ENCODE results near the gene ZNF397. TPM values are rescaled to one million over a fixed set of nuclear protein-coding genes. Genes with fewer than 3 reads are reported as not detected.

The ZNF397 gene
- total RNA-seq, 1 experiment from 2014 or later = 35.3 TPM

GRCh38 chr18:35193316-35193715 is 47.5 kb upstream of the ZNF397 start:
- H2BK15ac ChIP-seq (ENCODE audit: low read depth, low read length) = no peak overlapping the region
- H2BK12ac ChIP-seq (ENCODE audit: insufficient read length, low read depth, low read length) = no peak overlapping the region
- H2AFZ ChIP-seq (ENCODE audit: low read length) = no peak overlapping the region
- no peak overlapping the region for H4K8ac ChIP-seq (replicated peaks; ENCODE audit: insufficient read length, low read depth, low read length)
- H3K4ac ChIP-seq (ENCODE audit: low read depth, low read length) = no peak overlapping the region
- H3K18ac ChIP-seq (ENCODE audit: insufficient read length, low read depth, low read length) = no peak overlapping the region
- no peaks in the 10 kb centered on the region for H3K79me1 ChIP-seq (ENCODE audit: insufficient read depth, low read depth, low read length, poor library complexity, severe bottlenecking)
- Mint-ChIP-seq H3K4me3 (no peak overlapping the region), H3K9me3 (no peaks in the 10 kb centered on the region), H3K27ac (no peak overlapping the region), H3K36me3 (ENCODE audit: insufficient read depth in 1 of 3, low read depth in 3 of 3) (no peaks in the 10 kb centered on the region; a peak in 1 of 7 replicates), H3K27me3 (ENCODE audit: low read depth) (no peaks in the 10 kb centered on the region), H3K4me1 (peaks cover 42 to 51% of the 10 kb centered on the region in 2 experiments)
- H3K9me3 ChIP-seq (ENCODE audit: control insufficient read depth, low read depth, low read length) = no peaks in the 10 kb centered on the region
- no peak for TF ChIP-seq CTCF (conservative IDR thresholded peaks at IDR 0.05)
- H3K9ac ChIP-seq (ENCODE audit: extremely low read depth, insufficient read length, low read length) = no peak overlapping the region
- H3T11ph ChIP-seq (ENCODE audit: low read length) = no peak overlapping the region
- H3K23me2 ChIP-seq (ENCODE audit: insufficient read length, low read depth, low read length, poor library complexity, severe bottlenecking) = peaks cover 4% of the 10 kb centered on the region
- H3K23ac ChIP-seq (ENCODE audit: insufficient read length, low read depth, low read length) = no peak overlapping the region
- no CpG with 5 or more reads among the region's 1 CpG for WGBS (ENCODE audit: extremely low coverage, insufficient read length, low lambda C conversion rate)
- H3K27me3 ChIP-seq (ENCODE audit: insufficient read depth, low read length) = no peaks in the 10 kb centered on the region
- H2BK120ac ChIP-seq (ENCODE audit: low read depth, low read length, poor library complexity, severe bottlenecking) = no peak overlapping the region
- no peak overlapping the region for H3K14ac ChIP-seq (ENCODE audit: insufficient read depth, low read length)
- H3K4me1 ChIP-seq (ENCODE audit: insufficient read depth, low read length) = peaks cover 10% of the 10 kb centered on the region
- peak overlapping the region; percentile 75 for H2BK20ac ChIP-seq (ENCODE audit: low read depth, low read length, poor library complexity, severe bottlenecking)
- no peak for DNase-seq
- no peak overlapping the region for H3K27ac ChIP-seq (ENCODE audit: insufficient read length, low read depth, low read length)
- no peak overlapping the region for H2BK5ac ChIP-seq (ENCODE audit: insufficient read length, low read length)
- no peak overlapping the region for H2AK5ac ChIP-seq (ENCODE audit: insufficient read length, low read length)
- no peaks in the 10 kb centered on the region for H3K79me2 ChIP-seq (ENCODE audit: insufficient read depth, low read length)
- H3K56ac ChIP-seq (ENCODE audit: insufficient read length, low read depth, low read length) = no peak overlapping the region
- H3K4me2 ChIP-seq (ENCODE audit: insufficient read depth, insufficient read length, low read length) = no peak overlapping the region
- no peaks in the 10 kb centered on the region for H4K20me1 ChIP-seq (ENCODE audit: control insufficient read depth, insufficient read depth, insufficient read length)
- no peak overlapping the region for H4K5ac ChIP-seq (ENCODE audit: insufficient read length, low read depth, low read length)
- no peak overlapping the region for H4K91ac ChIP-seq (ENCODE audit: insufficient read length, low read depth, low read length)

All from H9 (cell line).